ENCODE results near the gene AQP6.

GRCh38 chr12:49975318-49975761, 2.6 kb downstream of the AQP6 start:
- TF ChIP-seq POLR2A (IDR thresholded peaks at IDR 0.05), result no peak
- TF ChIP-seq CTCF (IDR thresholded peaks at IDR 0.05), result no peak
- no peak for TF ChIP-seq EP300 (IDR thresholded peaks at IDR 0.05)
- TF ChIP-seq POLR2AphosphoS5 (IDR thresholded peaks at IDR 0.05), result no peak
